ENCODE data around the gene COL4A5.

The COL4A5 gene

DNA sequence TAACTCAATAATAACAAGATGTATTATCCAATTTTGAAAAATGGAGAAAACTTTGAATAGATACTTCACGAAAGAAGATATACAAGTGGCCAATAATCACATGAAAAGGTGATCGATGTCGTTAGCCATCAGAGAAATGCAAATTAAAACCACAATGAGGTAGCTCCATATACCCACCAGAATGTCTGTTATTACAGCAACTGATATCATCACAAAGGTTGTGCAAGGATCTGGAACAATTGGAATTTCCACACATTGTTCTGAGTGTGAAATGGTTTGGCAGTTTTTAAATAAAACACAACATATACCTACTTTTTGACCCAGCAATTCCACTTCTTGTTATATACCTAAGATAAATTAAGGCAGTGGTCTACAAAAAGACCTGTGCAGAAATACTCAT, 225.1 kb downstream of the COL4A5 start:
- DNase-seq: no peak

DNA sequence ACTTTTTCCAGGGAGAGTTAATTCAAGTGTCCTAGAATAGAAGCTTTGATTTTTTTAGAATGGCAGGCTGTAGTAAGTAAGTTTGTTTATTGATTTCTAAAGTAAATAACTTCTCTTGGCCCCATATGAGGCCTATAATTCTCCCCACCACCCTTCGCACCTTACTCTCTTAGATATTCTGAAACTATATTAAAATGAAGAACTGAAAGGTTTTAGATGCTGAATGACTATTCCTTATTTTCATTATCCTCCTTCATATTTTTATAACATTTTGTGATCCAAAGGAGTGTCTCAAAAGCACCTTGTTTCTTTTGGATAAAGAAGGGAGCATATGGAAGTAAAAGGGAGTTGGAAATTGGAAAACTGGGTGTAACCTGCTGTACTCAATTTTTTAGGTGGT, 226.5 kb downstream of the COL4A5 start:
- no peak for DNase-seq

GRCh38 chrX:108671526-108671925, 231.9 kb downstream of the COL4A5 start:
- no peak for DNase-seq

DNA sequence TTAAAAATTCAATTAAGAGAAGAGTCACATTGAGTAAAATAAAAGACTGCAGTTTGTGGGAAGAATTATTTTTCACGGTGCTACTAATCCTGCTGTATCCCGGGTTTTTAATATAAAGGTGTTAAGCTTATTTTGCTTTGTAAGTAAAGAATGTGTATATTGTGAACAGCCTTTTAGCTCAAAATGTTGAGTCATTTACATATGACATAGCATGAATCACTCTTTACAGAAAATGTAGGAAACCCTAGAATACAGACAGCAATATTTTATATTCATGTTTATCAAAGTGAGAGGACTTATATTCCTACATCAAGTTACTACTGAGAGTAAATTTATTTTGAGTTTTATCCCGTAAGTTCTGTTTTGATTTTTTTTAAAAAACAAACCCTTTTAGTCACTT, 257.1 kb downstream of the COL4A5 start:
- no peak for DNase-seq

- DNase-seq: peak in 1 of 2 experiments; percentile 14
These were observed 259.7 kb downstream of the COL4A5 start for GRCh38 chrX:108699368-108699767.

GRCh38 chrX:108701633-108702032, 262.0 kb downstream of the COL4A5 start:
- DNase-seq: no peak

GRCh38 chrX:108702530-108702929, 262.9 kb downstream of the COL4A5 start:
- DNase-seq: no peak

DNA sequence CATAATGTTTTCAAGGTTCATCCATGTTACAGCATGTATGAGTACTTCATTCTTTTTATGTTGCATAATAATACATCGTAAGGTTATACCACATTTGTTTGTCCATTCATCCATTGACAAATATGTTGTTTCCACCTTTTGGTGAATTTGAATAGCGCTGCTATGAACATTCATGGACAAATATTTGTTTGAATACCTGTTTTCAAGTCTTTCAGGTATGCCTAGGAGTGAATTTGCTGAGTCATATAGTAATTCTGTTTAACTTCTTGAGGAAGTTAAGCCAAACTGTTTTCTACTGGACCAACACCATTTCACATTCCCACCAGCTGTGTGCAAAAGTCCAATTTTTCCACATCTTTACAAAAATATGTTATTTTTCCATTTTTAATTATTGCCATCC, 265.2 kb downstream of the COL4A5 start:
- DNase-seq: no peak

GRCh38 chrX:108712886-108713285, 273.2 kb downstream of the COL4A5 start:
- no peak for DNase-seq

DNA sequence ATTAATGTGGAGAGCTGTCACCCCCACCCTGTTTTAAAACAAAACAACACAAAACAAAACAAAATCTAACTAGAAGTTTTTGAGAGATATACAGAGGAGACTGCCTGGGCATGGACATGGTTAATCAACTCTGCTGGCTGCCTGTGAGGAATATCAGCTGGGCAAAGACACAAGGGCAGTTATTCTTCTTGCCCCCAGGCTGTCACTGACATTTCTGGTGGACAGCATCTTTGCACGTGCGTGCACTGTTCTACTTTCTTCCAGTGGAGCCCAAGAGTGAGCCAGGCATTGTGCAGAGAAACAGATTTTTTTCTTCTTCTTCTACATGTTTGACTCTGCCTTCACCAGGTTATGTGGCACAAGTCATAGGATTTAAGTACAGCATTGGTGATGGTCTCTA, 282.9 kb downstream of the COL4A5 start:
- no peak for DNase-seq

- no peak for DNase-seq
These were observed 287.1 kb downstream of the COL4A5 start for GRCh38 chrX:108726748-108727147.

DNA sequence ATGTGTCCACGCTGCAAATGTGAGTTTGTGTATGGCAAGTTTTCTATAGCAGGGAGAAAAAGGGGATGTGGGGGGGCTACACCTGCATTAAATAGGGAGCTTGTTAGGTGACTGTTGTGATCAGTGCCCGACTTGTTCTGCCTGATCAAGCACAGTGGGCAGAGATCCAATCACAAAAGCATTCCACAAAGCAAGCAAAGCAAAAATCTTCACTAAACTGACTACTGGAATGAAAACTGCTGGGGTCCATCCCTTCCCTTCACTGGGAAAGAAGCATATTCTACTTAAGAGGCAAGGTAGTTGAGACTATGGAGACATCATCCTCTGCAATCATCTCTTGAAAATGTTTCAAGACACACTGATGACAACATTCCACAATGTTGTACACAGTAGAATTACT, 291.5 kb downstream of the COL4A5 start:
- DNase-seq: no peak

DNA sequence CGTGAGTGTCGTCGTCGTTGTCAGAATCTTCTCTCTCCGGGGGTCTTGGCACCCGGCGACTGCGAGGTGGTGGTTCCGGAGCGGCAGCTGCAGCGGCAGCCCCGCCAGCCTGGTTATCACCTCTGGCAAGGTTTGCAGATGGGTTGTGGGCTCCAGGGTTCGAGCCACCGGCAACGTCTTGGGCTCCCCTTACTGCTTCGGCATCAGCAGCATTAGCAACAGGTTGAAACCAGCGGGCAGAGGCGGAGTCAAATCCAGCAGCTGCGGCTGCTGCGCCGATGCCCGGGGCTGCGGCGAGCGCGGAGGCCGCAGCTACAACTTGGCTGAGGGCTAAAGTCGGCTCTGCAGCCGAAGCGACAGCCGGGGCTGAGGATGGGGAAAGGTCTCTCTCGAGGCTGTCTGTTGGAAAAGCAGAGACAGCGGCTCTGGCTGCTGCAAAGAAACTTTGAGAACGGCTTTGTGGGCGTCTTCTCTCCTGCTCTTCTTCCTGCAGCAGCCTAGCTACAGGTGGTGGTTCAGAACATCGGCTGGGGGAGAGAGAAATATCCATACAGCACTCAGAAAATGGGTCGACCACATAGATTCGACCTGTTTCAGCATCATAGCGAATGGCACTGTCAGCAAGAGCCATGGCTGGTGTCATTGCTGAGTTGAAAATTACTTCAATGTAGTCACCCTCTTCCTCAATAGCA, 293.1 kb downstream of the COL4A5 start:
- no peak for DNase-seq

DNA sequence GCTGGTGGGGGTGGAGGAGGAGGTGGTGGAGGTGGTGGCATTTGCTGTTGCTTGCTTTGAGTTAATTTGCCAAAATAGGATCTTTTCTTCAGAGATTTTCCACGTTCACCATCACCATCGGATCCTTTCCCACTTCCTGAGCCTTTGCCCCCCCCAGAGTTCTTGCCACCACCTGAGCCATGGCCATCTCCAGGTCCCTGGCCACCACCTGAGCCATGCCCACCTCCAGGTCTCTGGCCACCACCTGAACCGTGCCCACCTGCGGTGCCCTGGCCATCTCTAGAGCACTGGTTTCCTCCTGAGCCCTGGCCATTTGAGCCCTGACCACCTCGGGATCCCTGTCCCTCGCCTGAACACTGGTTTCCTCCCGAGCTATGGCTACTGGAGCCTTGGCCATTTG, 294.8 kb downstream of the COL4A5 start:
- no peak for DNase-seq

DNA sequence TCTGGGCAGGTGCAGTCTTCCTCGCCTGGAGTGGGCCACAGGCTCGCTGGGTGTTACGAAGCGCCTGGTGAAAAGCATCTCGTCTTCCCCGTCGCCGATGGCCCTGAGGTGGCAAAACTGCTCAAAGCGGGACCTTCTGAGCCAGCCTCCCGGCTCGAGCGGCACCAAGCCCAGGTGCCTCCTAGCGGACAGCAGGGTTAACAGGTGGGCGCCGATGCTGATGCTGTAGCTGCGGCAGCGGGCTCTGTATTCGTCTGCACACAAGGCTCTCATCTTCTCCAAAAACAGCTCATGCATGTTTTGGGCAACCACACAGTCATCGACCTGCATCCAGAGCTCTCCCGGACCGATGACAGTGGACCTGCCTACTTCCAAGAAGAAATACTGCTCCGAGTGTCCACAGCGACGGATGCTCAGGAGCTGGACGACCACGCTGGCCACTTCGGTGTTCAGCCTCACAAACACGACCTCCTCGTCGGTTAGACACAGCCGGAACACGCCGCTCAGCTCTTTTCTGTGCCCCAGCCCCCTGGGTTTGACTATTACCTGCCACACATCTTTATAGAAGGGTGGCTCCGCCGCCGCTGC, 295.5 kb downstream of the COL4A5 start:
- peak; percentile 29 to 38 for DNase-seq

- peak in 1 of 2 experiments; percentile 41 for DNase-seq
These were observed 296.3 kb downstream of the COL4A5 start for GRCh38 chrX:108735679-108736508.

DNA sequence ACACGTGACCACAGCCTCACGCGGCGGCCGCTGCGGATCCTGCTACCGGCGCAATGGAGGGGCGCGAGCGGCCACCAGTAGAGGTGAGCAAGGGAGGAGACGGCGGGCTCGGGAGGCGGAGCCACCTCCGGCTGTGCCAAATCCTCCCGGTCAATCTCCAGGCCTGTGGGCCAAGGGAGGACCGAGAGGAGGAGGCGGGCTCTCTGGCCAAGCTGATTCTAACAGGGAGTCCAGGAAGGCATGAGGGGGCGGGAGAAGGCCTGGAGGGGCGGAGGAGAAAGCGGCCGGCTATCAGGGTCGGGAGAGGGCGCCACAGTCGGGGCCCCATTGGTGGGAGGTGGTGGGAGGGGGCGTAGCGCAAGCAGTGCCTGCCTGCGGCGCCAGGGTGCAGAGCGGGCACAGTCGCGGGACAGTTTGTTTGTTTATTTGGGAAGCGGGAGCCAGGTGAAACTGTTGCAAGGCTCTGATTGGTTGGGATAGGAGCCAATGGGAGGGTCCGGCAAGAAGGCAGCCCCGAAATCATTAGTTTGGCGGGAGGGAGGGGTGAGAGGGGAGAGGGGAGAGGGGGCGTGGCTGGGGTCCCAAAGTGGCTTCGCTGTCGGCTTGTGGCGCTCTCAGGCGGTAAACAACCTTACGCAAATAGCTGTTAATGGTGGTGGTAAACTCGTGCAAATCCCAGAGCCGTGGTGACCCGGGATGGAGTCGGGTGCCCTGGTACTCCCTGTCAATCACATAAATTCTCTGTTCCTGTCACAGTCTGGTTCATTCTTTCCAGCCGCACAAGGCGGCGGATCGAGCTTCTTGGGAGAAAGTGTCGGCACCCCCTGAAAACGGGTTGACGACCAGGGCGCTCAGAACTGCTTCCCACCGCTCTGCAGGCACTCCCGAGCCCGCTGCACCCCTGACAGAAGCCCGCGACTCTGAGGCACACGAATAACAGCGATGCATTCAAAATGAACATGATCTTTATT, 297.2 kb downstream of the COL4A5 start, which contains the start of gene IRS4:
Gene IRS4 (minus strand): TSS at position 55 of the 971 bp plus-strand sequence.
- DNase-seq: peak; percentile 84 to 96

GRCh38 chrX:108737754-108738153, 298.1 kb downstream of the COL4A5 start:
- DNase-seq: no peak

GRCh38 chrX:108740299-108740774, 300.7 kb downstream of the COL4A5 start:
- DNase-seq: no peak

Data from NCI-H1930 (cell line).